GM12878 (cell line): Measurements from ENCODE around the gene JMJD4. TPM values are rescaled to one million over a fixed set of nuclear protein-coding genes. Genes with fewer than 3 reads are reported as not detected.

ENCODE experiments used
- ATAC-seq: fragments of 200-7000 bp; cut with Tn5 transposase; 3 replicates; pipeline ENCODE4 v1.9.1; 2020; ENCODE audit warnings: mild to moderate bottlenecking, moderate library complexity
- BruUV-seq: library from RNA; stranded (reverse); fragments of 400-500 nt; replicated peaks from 2 replicates; lab custom pipeline; 2021; lab: Mats Ljungman, UMichigan
- CTCF ChIA-PET: fragments of 300-600 bp; sonication (Branson Sonifier 250); formaldehyde crosslinking; extraction: SDS; loops from one replicate; lab custom pipeline; 2021; ENCODE audit warnings: inconsistent platforms; lab: Yijun Ruan, JAX
- POLR2A ChIA-PET: fragments of 350-600 bp; formaldehyde crosslinking; extraction: SDS; loops from one replicate; lab custom pipeline; 2021; ENCODE audit warnings: inconsistent platforms; lab: Charles Lee
- RAD21 ChIA-PET: fragments of 300-600 bp; sonication (Branson Sonifier 250); formaldehyde crosslinking; loops from one replicate; lab custom pipeline; 2023; ENCODE audit warnings: antibody characterized with exemption; ENCODE audit not compliant: unreplicated experiment; lab: Charles Lee
- SMC1A ChIA-PET: fragments of 300-600 bp; sonication (Branson Sonifier 250); formaldehyde crosslinking; loops from one replicate; lab custom pipeline; 2023; ENCODE audit not compliant: unreplicated experiment, uncharacterized antibody; lab: Charles Lee
- DNase-seq: peaks from one replicate; pipeline ENCODE4 v3.0.0-alpha.2; 2011; ENCODE audit warnings: low read depth, low spot score
- FAIRE-seq: peaks from 3 replicates; lab custom pipeline; 2011; peaks lifted over from hg19 to GRCh38; lab: Jason Lieb, UNC
- H2AFZ ChIP-seq: 2 replicates; pipeline ENCODE4 v1.6.0; 2011; ENCODE audit warnings: low read depth, low read length, control low read depth; ENCODE audit not compliant: control insufficient read depth
- H3K27ac ChIP-seq: 2 replicates; pipeline ENCODE4 v1.5.1; 2011; ENCODE audit warnings: control low read depth; ENCODE audit not compliant: control insufficient read depth, insufficient read depth
- H3K27me3 ChIP-seq, 2 experiments: replicated peaks in 1 of 2; 2 replicates each; pipeline versions ENCODE4 v1.6.0 to v1.6.1; 2011; ENCODE audit warnings: low read length in 1 of 2; ENCODE audit not compliant: control insufficient read depth in 2 of 2, insufficient read depth in 2 of 2
- H3K36me3 ChIP-seq, 2 experiments: 2 replicates each; pipeline ENCODE4 v1.5.1; 2011; ENCODE audit warnings: low read length in 1 of 2; ENCODE audit not compliant: control insufficient read depth in 2 of 2, insufficient read depth in 2 of 2
- H3K4me1 ChIP-seq: 2 replicates; pipeline ENCODE4 v1.6.1; 2011; ENCODE audit warnings: mild to moderate bottlenecking, low read length, moderate library complexity, mixed read lengths; ENCODE audit not compliant: control insufficient read depth, insufficient read depth
- H3K4me2 ChIP-seq: 2 replicates; pipeline ENCODE4 v1.6.0; 2011; ENCODE audit warnings: control low read depth; ENCODE audit not compliant: control insufficient read depth, insufficient read depth
- H3K4me3 ChIP-seq: fragments of 200-600 bp; sonication (generic); 2 replicates; pipeline ENCODE4 v1.5.1; 2016
- H3K79me2 ChIP-seq: 2 replicates; pipeline ENCODE4 v1.6.0; 2011; ENCODE audit warnings: low read length; ENCODE audit not compliant: control insufficient read depth, insufficient read depth
- H3K9ac ChIP-seq: 2 replicates; pipeline ENCODE4 v1.8.0; 2011; ENCODE audit warnings: low read length, control low read depth, mixed read lengths; ENCODE audit not compliant: control insufficient read depth, insufficient read depth
- H3K9me3 ChIP-seq: replicated peaks from 3 replicates; pipeline ENCODE4 v1.5.1; 2011; ENCODE audit warnings: mild to moderate bottlenecking, low read length; ENCODE audit not compliant: control insufficient read depth, insufficient read depth
- H4K20me1 ChIP-seq: 2 replicates; pipeline ENCODE4 v1.6.0; 2011; ENCODE audit not compliant: control insufficient read depth, insufficient read depth
- ATF7 ChIP-seq: fragments of 450-650 bp; IDR thresholded peaks from 2 replicates; pipeline ENCODE4 v1.6.1; 2016; ENCODE audit warnings: low read depth, mild to moderate bottlenecking
- CBX5 ChIP-seq: sonication (generic); IDR thresholded peaks from 2 replicates; pipeline ENCODE4 v1.6.1; 2016; ENCODE audit warnings: low read depth, moderate library complexity, mild to moderate bottlenecking, inconsistent platforms
- CTCF ChIP-seq, 3 experiments: IDR thresholded peaks in 2 of 3; conservative IDR thresholded peaks in 1 of 3; 2 replicates each; pipeline ENCODE4 v1.5.1; 2011; ENCODE audit warnings: low read depth in 3 of 3, low read length in 3 of 3, mild to moderate bottlenecking in 3 of 3, control low read depth in 2 of 3, moderate library complexity in 2 of 3, inconsistent platforms in 1 of 3, mixed read lengths in 1 of 3; ENCODE audit not compliant: control insufficient read depth in 2 of 3, insufficient read depth in 1 of 3; ENCODE audit errors: extremely low read depth in 1 of 3
- EGR1 ChIP-seq, 2 experiments: IDR thresholded peaks; 1 replicate in 1 of 2; 2 replicates in 1 of 2; pipeline ENCODE4 v1.6.1; 2011 to 2012; ENCODE audit warnings: low read depth in 2 of 2, low read length in 2 of 2, borderline replicate concordance in 1 of 2, mild to moderate bottlenecking in 1 of 2, moderate library complexity in 1 of 2
- IKZF1 ChIP-seq: fragments of 450-650 bp; conservative IDR thresholded peaks from 2 replicates; pipeline ENCODE4 v1.6.1; 2017; ENCODE audit warnings: antibody characterized with exemption, mild to moderate bottlenecking
- POLR2A ChIP-seq: IDR thresholded peaks from 2 replicates; pipeline ENCODE4 v1.6.1; 2011; ENCODE audit warnings: low read depth, mild to moderate bottlenecking, low read length
- POLR2AphosphoS2 ChIP-seq: IDR thresholded peaks from 2 replicates; pipeline ENCODE4 v1.6.1; 2011; ENCODE audit warnings: low read depth, mild to moderate bottlenecking, low read length, improper control_type of control experiment, moderate library complexity
- POLR2AphosphoS5 ChIP-seq: IDR thresholded peaks from 2 replicates; pipeline ENCODE4 v1.6.1; 2011; ENCODE audit warnings: mild to moderate bottlenecking, low read length, inconsistent platforms
- RCOR1 ChIP-seq: conservative IDR thresholded peaks from 2 replicates; pipeline ENCODE4 v1.6.1; 2012; ENCODE audit warnings: low read depth, low read length, improper control_type of control experiment
- SIX5 ChIP-seq: IDR thresholded peaks from 2 replicates; pipeline ENCODE4 v1.6.1; 2011; ENCODE audit warnings: mild to moderate bottlenecking, low read depth, low read length, moderate library complexity; ENCODE audit not compliant: severe bottlenecking
- TCF12 ChIP-seq: IDR thresholded peaks from 2 replicates; pipeline ENCODE4 v1.6.1; 2011; ENCODE audit warnings: low read depth, mild to moderate bottlenecking, low read length
- ZNF384 ChIP-seq: IDR thresholded peaks from 2 replicates; pipeline ENCODE4 v1.6.1; 2012; ENCODE audit warnings: low read depth, mild to moderate bottlenecking, low read length, improper control_type of control experiment, borderline replicate concordance
- WGBS: methylation state at CpG from one replicate; pipeline ENCODE4 v1.1.6; 2016; ENCODE audit warnings: low lambda C conversion rate; ENCODE audit not compliant: insufficient replicate concordance, insufficient coverage; ENCODE audit errors: missing lambda C conversion rate; 5-methylcytosine and 5-hydroxymethylcytosine counted together
- in situ Hi-C: fragments of 300-500 bp; cut with MboI; formaldehyde crosslinking; loops from 9 replicates; pipeline ENCODE4 v1.14.3; 2018; ENCODE audit warnings: mixed read lengths
- intact Hi-C: fragments of 100-400 bp; cut with micrococcal nuclease; formaldehyde crosslinking; loops from one replicate; pipeline ENCODE4 v1.14.2; 2022; ENCODE audit not compliant: unreplicated experiment
- polyA plus RNA-seq, 11 experiments: library from polyadenylated mRNA; depleted of rRNA in 4 of 11; unstranded in 6 of 11; stranded (reverse) in 5 of 11; fragments of >200 nt; fragmentation: Nextera tagmentation in 4 of 11; fragmentation: Illumina TruSeq in 1 of 11; extraction: Ambion mirVana in 4 of 11; extraction: Trizol in 1 of 11; gene quantifications; 1 replicate in 1 of 11; 2 replicates in 10 of 11; pipeline versions ENCODE4 v1.2.1 to v1.2.3, GENCODE V29; 2011 to 2016; ENCODE audit warnings: inconsistent platforms in 2 of 11, missing spikeins in 2 of 11, low read depth in 1 of 11
- total RNA-seq, 4 experiments: library from RNA; depleted of rRNA in 3 of 4; stranded (reverse); fragments of >200 nt in 3 of 4; fragmentation: Illumina TruSeq in 1 of 4; extraction: Trizol in 1 of 4; gene quantifications; 2 replicates each; pipeline versions ENCODE4 v1.2.1 to v1.2.3, GENCODE V29; 2013 to 2021
- TF ChIP-seq, protein P1 (sequence below): fragments of 450-650 bp; IDR thresholded peaks from 2 replicates; pipeline ENCODE4 v1.6.1; 2016; ENCODE audit warnings: mild to moderate bottlenecking

The JMJD4 gene
- total and polyA plus RNA-seq, 10 of the 15 experiments (the other 5 are each of a cell fraction or from before 2014, with no cell fraction given) = 0.89 to 38.3 (median 18.4) TPM

DNA sequence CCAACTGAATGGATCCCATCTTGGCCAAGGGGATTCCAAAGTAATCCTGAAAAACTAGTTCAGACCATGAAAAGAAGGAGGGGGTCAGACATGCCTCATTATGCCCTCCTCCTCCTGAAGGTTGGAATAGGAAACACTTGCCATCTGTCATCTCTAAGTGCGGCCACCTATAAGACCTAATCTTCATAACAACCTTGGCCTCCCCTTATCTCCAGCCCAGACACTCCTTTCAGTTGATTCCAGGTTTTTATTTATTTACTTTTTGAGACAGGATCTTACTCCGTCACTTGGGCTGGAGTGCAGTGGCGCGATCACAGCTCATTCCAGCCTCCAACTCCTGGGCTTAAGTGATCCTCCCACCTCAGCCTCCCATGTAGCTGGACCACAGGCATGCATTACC, 19.9 kb upstream of the JMJD4 start:
- H3K79me2 ChIP-seq = no peaks in the 10 kb centered on the region; the same call in 1 of the 2 replicates
- no TSS peak for BruUV-seq
- ATAC-seq (no peak), FAIRE-seq (no peak), DNase-seq (no peak)
- H3K4me1 ChIP-seq = peaks cover 25% of the 10 kb centered on the region
- H3K4me3 ChIP-seq = no peak overlapping the region
- RAD21 ChIA-PET = no interaction called here
- CTCF ChIA-PET = interaction anchor here (1.5 kb wide), 1 partner anchor 199 kb away, joined by 3 read pairs; no protein-coding TSS in a partner anchor
- H3K9ac ChIP-seq = no peak overlapping the region
- POLR2A ChIA-PET = no interaction called here
- no peak overlapping the region for H3K27ac ChIP-seq
- SMC1A ChIA-PET = no interaction called here
- H3K27me3 ChIP-seq = no peaks in the 10 kb centered on the region
- intact Hi-C loops = no loop called here
- WGBS = 95% methylated on average over 4 of the region's 4 CpGs
- H3K36me3 ChIP-seq = peaks cover 13% of the 10 kb centered on the region in 2 experiments
- H3K9me3 ChIP-seq = peaks cover 7% of the 10 kb centered on the region; the same call in 2 of the 3 replicates
- H2AFZ ChIP-seq = no peak overlapping the region
- H3K4me2 ChIP-seq = no peak overlapping the region
- TF ChIP-seq POLR2AphosphoS2 (no peak), SIX5 (no peak), CBX5 (no peak), ZNF384 (no peak), RCOR1 (no peak), ATF7 (no peak), EGR1 (IDR thresholded peaks at IDR 0.05; ENCODE audit: borderline replicate concordance in 1 of 2, low read depth in 2 of 2, low read length in 2 of 2) (no peak), CTCF (IDR thresholded peaks at IDR 0.05 in 2 of 3, conservative IDR thresholded peaks at IDR 0.05 in 1 of 3; ENCODE audit: control insufficient read depth in 2 of 3, extremely low read depth in 1 of 3, insufficient read depth in 1 of 3, low read depth in 3 of 3, low read length in 3 of 3) (no peak), IKZF1 (no peak), TCF12 (no peak), POLR2AphosphoS5 (no peak), POLR2A (no peak)
- TF ChIP-seq, protein P1, sequence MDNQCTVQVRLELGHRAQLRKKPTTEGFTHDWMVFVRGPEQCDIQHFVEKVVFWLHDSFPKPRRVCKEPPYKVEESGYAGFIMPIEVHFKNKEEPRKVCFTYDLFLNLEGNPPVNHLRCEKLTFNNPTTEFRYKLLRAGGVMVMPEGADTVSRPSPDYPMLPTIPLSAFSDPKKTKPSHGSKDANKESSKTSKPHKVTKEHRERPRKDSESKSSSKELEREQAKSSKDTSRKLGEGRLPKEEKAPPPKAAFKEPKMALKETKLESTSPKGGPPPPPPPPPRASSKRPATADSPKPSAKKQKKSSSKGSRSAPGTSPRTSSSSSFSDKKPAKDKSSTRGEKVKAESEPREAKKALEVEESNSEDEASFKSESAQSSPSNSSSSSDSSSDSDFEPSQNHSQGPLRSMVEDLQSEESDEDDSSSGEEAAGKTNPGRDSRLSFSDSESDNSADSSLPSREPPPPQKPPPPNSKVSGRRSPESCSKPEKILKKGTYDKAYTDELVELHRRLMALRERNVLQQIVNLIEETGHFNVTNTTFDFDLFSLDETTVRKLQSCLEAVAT = no peak
- TF ChIP-seq, all 136 proteins: peak for 0
- in situ Hi-C loops = no loop called here
- H4K20me1 ChIP-seq = no peaks in the 10 kb centered on the region
